ENCODE results near the gene SP110. TPM values are rescaled to one million over a fixed set of nuclear protein-coding genes. Genes with fewer than 3 reads are reported as not detected.

Gene SP110
- total RNA-seq, 1 donor from 2014 or later: 29.6 TPM

- TF ChIP-seq, protein P1, sequence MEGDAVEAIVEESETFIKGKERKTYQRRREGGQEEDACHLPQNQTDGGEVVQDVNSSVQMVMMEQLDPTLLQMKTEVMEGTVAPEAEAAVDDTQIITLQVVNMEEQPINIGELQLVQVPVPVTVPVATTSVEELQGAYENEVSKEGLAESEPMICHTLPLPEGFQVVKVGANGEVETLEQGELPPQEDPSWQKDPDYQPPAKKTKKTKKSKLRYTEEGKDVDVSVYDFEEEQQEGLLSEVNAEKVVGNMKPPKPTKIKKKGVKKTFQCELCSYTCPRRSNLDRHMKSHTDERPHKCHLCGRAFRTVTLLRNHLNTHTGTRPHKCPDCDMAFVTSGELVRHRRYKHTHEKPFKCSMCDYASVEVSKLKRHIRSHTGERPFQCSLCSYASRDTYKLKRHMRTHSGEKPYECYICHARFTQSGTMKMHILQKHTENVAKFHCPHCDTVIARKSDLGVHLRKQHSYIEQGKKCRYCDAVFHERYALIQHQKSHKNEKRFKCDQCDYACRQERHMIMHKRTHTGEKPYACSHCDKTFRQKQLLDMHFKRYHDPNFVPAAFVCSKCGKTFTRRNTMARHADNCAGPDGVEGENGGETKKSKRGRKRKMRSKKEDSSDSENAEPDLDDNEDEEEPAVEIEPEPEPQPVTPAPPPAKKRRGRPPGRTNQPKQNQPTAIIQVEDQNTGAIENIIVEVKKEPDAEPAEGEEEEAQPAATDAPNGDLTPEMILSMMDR (IDR thresholded peaks at IDR 0.05; ENCODE audit: unreplicated experiment): no peak
- H3K36me3 Mint-ChIP-seq: peaks cover 24% of the 10 kb centered on the region
- DNase-seq (ENCODE audit: low spot score in 2 of 2, unreplicated experiment in 2 of 2): no peak
- H3K4me1 Mint-ChIP-seq: no peaks in the 10 kb centered on the region
- no peaks in the 10 kb centered on the region for H3K27me3 Mint-ChIP-seq (ENCODE audit: low read depth)
- no peak overlapping the region for H3K4me3 Mint-ChIP-seq
- H3K9me3 Mint-ChIP-seq: no peaks in the 10 kb centered on the region
- H3K27ac Mint-ChIP-seq: no peak overlapping the region
These were observed 49.3 kb downstream of the SP110 start for GRCh38 chr2:230170532-230170931.

GRCh38 chr2:230166557-230167170, 53.1 kb downstream of the SP110 start:
- Mint-ChIP-seq H3K4me1 (no peaks in the 10 kb centered on the region), H3K27me3 (ENCODE audit: low read depth) (no peaks in the 10 kb centered on the region), H3K27ac (no peak overlapping the region), H3K36me3 (peaks cover 18% of the 10 kb centered on the region), H3K9me3 (no peaks in the 10 kb centered on the region), H3K4me3 (no peak overlapping the region)
- no peak for DNase-seq (ENCODE audit: low spot score in 2 of 2, unreplicated experiment in 2 of 2)
- TF ChIP-seq, protein P1 (IDR thresholded peaks at IDR 0.05; ENCODE audit: unreplicated experiment): no peak

DNA sequence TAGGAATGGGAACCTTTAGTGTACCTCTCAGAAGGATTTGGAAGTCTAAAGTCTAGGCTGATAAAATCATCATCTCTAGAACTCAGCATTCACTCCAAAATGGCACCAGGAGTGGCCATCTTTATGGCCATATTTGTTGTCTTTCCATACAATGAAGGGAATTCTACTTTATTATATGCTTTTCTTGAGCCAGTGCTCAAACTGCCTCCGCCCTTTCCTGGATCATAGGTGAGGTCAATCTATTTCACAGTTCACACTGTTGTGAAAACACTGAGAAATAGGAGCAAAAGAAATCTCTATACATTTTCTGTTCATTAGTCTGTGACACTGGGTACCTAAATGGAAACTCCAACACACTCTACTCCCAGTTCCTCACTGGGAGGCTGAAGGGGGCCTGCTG, 55.6 kb downstream of the SP110 start:
- DNase-seq (ENCODE audit: low spot score in 2 of 2, unreplicated experiment in 2 of 2): no peak
- Mint-ChIP-seq H3K9me3 (no peaks in the 10 kb centered on the region), H3K4me1 (no peaks in the 10 kb centered on the region), H3K4me3 (no peak overlapping the region), H3K36me3 (peaks cover 14% of the 10 kb centered on the region), H3K27ac (no peak overlapping the region), H3K27me3 (ENCODE audit: low read depth) (no peaks in the 10 kb centered on the region)
- TF ChIP-seq, protein P1 (IDR thresholded peaks at IDR 0.05; ENCODE audit: unreplicated experiment): no peak

GRCh38 chr2:230162981-230163380, 56.8 kb downstream of the SP110 start:
- Mint-ChIP-seq H3K27ac (no peak overlapping the region), H3K4me3 (no peak overlapping the region), H3K27me3 (ENCODE audit: low read depth) (no peaks in the 10 kb centered on the region), H3K4me1 (no peaks in the 10 kb centered on the region), H3K9me3 (no peaks in the 10 kb centered on the region), H3K36me3 (peaks cover 10% of the 10 kb centered on the region)
- no peak for DNase-seq (ENCODE audit: low spot score in 2 of 2, unreplicated experiment in 2 of 2)
- TF ChIP-seq, protein P1 (IDR thresholded peaks at IDR 0.05; ENCODE audit: unreplicated experiment): no peak

- TF ChIP-seq, protein P1 (IDR thresholded peaks at IDR 0.05; ENCODE audit: unreplicated experiment): no peak
- no peak for DNase-seq (ENCODE audit: low spot score in 2 of 2, unreplicated experiment in 2 of 2)
- no peaks in the 10 kb centered on the region for H3K4me1 Mint-ChIP-seq
- no peaks in the 10 kb centered on the region for H3K9me3 Mint-ChIP-seq
- no peaks in the 10 kb centered on the region for H3K36me3 Mint-ChIP-seq
- no peaks in the 10 kb centered on the region for H3K27me3 Mint-ChIP-seq (ENCODE audit: low read depth)
- no peak overlapping the region for H3K27ac Mint-ChIP-seq
- no peak overlapping the region for H3K4me3 Mint-ChIP-seq
These were observed 58.6 kb downstream of the SP110 start for GRCh38 chr2:230161184-230161583.
